Measurements from ENCODE around the gene CCDC18. TPM values are rescaled to one million over a fixed set of nuclear protein-coding genes. Genes with fewer than 3 reads are reported as not detected.
"Not testable (repeated sequence)": the region's sequence is repeated elsewhere in the genome, so short reads cannot be mapped to it uniquely, and the experiment has no call there.

The CCDC18 gene
- total RNA-seq, 2 donors from 2014 or later: 13.8 to 23.8 TPM

- H3K27ac ChIP-seq (ENCODE audit: low read depth, low read length): no peak overlapping the region
- no peak overlapping the region for H3K27ac Mint-ChIP-seq
- WGBS, 2 experiments (ENCODE audit: insufficient coverage in 1 of 2, insufficient read length in 1 of 2): 96 to 100% methylated on average over 1 to 2 of the region's 2 CpGs
Observed at GRCh38 chr1:93164816-93165215, 15.7 kb upstream of the CCDC18 start.

GRCh38 chr1:93165895-93166294 lies 14.6 kb upstream of the CCDC18 start:
- peaks cover 25% of the 10 kb centered on the region for H3K9me3 ChIP-seq (ENCODE audit: control insufficient read depth, low read length)
- not testable (repeated sequence) for H3K27ac ChIP-seq (ENCODE audit: low read depth, low read length); H3K4me3 Mint-ChIP-seq; H3K27ac Mint-ChIP-seq; H3K9ac ChIP-seq (ENCODE audit: extremely low read depth, low read length, poor library complexity, severe bottlenecking); H3K4me1 ChIP-seq (ENCODE audit: control insufficient read depth, insufficient read depth, low read length); H3K27me3 ChIP-seq (ENCODE audit: control insufficient read depth, insufficient read depth, low read length, poor library complexity, severe bottlenecking); H3K27me3 Mint-ChIP-seq (ENCODE audit: insufficient read depth); H3K4me3 ChIP-seq (ENCODE audit: low read length); DNase-seq; H3K4me1 Mint-ChIP-seq
- 92 to 96% methylated on average over 1 of the region's 1 CpG for WGBS, 2 experiments (ENCODE audit: insufficient coverage in 1 of 2, insufficient read length in 1 of 2)
- H3K36me3 Mint-ChIP-seq (ENCODE audit: low read depth): peaks cover 32% of the 10 kb centered on the region
- H3K9me3 Mint-ChIP-seq: peaks cover 25% of the 10 kb centered on the region
- H3K36me3 ChIP-seq (ENCODE audit: control insufficient read depth, insufficient read depth, low read length): peaks cover 23% of the 10 kb centered on the region

More at GRCh38 chr1:93164816-93165215, 15.7 kb upstream of the CCDC18 start:
- Histone ChIP-seq H3K9me3 (ENCODE audit: control insufficient read depth, low read length) (peaks cover 22% of the 10 kb centered on the region), H3K4me3 (ENCODE audit: low read length) (no peak overlapping the region), H3K36me3 (ENCODE audit: control insufficient read depth, insufficient read depth, low read length) (peaks cover 23% of the 10 kb centered on the region), H3K4me1 (ENCODE audit: control insufficient read depth, insufficient read depth, low read length) (no peaks in the 10 kb centered on the region), H3K9ac (ENCODE audit: extremely low read depth, low read length, poor library complexity, severe bottlenecking) (no peak overlapping the region), H3K27me3 (ENCODE audit: control insufficient read depth, insufficient read depth, low read length, poor library complexity, severe bottlenecking) (no peaks in the 10 kb centered on the region)
- Mint-ChIP-seq H3K9me3 (peaks cover 20% of the 10 kb centered on the region), H3K27me3 (ENCODE audit: insufficient read depth) (no peaks in the 10 kb centered on the region), H3K4me1 (no peaks in the 10 kb centered on the region), H3K4me3 (no peak overlapping the region), H3K36me3 (ENCODE audit: low read depth) (peaks cover 28% of the 10 kb centered on the region)
- no peak for DNase-seq
- no peak for TF ChIP-seq CTCF (conservative IDR thresholded peaks at IDR 0.05)

- peaks cover 33% of the 10 kb centered on the region for H3K9me3 Mint-ChIP-seq
- no peak for DNase-seq
- TF ChIP-seq CTCF (conservative IDR thresholded peaks at IDR 0.05): no peak
- H3K27ac Mint-ChIP-seq: no peak overlapping the region
- H3K4me1 Mint-ChIP-seq: no peaks in the 10 kb centered on the region
- Histone ChIP-seq H3K9ac (ENCODE audit: extremely low read depth, low read length, poor library complexity, severe bottlenecking) (no peak overlapping the region), H3K4me1 (ENCODE audit: control insufficient read depth, insufficient read depth, low read length) (no peaks in the 10 kb centered on the region), H3K27me3 (ENCODE audit: control insufficient read depth, insufficient read depth, low read length, poor library complexity, severe bottlenecking) (no peaks in the 10 kb centered on the region), H3K36me3 (ENCODE audit: control insufficient read depth, insufficient read depth, low read length) (peaks cover 20% of the 10 kb centered on the region), H3K9me3 (ENCODE audit: control insufficient read depth, low read length) (peaks cover 29% of the 10 kb centered on the region), H3K27ac (ENCODE audit: low read depth, low read length) (no peak overlapping the region), H3K4me3 (ENCODE audit: low read length) (no peak overlapping the region)
- H3K27me3 Mint-ChIP-seq (ENCODE audit: insufficient read depth): no peaks in the 10 kb centered on the region
- H3K4me3 Mint-ChIP-seq: no peak overlapping the region
- H3K36me3 Mint-ChIP-seq (ENCODE audit: low read depth): peaks cover 41% of the 10 kb centered on the region
Observed at GRCh38 chr1:93167006-93167405, 13.5 kb upstream of the CCDC18 start.

GRCh38 chr1:93170141-93170678 lies 10.3 kb upstream of the CCDC18 start:
- H3K27me3 Mint-ChIP-seq (ENCODE audit: insufficient read depth); H3K27ac ChIP-seq (ENCODE audit: low read depth, low read length); H3K27ac Mint-ChIP-seq; H3K9ac ChIP-seq (ENCODE audit: extremely low read depth, low read length, poor library complexity, severe bottlenecking); H3K4me3 ChIP-seq (ENCODE audit: low read length); H3K4me1 ChIP-seq (ENCODE audit: control insufficient read depth, insufficient read depth, low read length); H3K27me3 ChIP-seq (ENCODE audit: control insufficient read depth, insufficient read depth, low read length, poor library complexity, severe bottlenecking); H3K4me3 Mint-ChIP-seq; DNase-seq; H3K4me1 Mint-ChIP-seq: not testable (repeated sequence)
- Mint-ChIP-seq H3K36me3 (ENCODE audit: low read depth) (peaks cover 48% of the 10 kb centered on the region), H3K9me3 (peaks cover 38% of the 10 kb centered on the region)
- WGBS, 2 experiments (ENCODE audit: insufficient coverage in 1 of 2, insufficient read length in 1 of 2): 97 to 98% methylated on average over 12 to 36 of the region's 36 CpGs
- H3K9me3 ChIP-seq (ENCODE audit: control insufficient read depth, low read length): peaks cover 29% of the 10 kb centered on the region
- H3K36me3 ChIP-seq (ENCODE audit: control insufficient read depth, insufficient read depth, low read length): peaks cover 35% of the 10 kb centered on the region
